Measurements from ENCODE around the gene SFTPB.
A peak's percentile ranks its signal among the peaks of the same experiment; 100 is the strongest.
"Not testable (repeated sequence)": the region's sequence is repeated elsewhere in the genome, so short reads cannot be mapped to it uniquely, and the experiment has no call there.

Gene SFTPB

DNA sequence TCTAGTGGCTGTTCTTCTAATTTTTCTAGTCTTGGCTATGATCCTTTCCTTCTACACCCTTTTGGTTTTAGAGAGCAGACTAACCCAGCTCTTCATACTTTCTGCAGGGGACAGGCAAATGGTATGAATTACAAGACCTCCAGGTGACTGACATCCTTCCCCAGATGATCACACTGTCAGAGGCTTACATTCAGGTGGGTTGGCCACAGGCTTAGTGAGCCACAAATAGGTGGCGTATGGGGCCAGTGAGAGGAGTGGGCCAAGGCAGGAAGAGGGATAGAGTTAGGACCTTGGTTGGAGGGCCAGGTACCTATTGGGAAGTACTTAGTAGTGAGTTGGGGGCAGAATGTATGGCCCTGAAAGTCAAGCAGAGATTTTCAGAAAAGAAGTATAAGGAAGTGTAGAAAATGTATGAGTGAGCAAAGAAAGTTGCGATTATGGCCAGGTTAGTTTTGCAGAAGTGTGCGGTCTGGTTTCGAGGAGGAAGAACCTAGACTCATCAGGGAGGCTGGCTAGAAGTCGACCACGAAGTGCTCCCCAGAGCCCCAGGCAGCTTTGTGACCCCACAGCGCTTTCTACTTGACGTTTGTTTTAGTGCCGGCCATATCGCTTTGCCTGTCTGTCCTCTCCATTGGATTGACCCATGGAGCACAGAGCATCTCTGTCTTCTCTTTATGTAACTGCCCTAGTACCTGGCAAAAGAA is 20.0 kb downstream of the SFTPB start:
- no peak for TF ChIP-seq ZNF274 (IDR thresholded peaks at IDR 0.05; ENCODE audit: low read depth, low read length)
- H3K4me3 ChIP-seq (ENCODE audit: low read length) = no peak overlapping the region

DNA sequence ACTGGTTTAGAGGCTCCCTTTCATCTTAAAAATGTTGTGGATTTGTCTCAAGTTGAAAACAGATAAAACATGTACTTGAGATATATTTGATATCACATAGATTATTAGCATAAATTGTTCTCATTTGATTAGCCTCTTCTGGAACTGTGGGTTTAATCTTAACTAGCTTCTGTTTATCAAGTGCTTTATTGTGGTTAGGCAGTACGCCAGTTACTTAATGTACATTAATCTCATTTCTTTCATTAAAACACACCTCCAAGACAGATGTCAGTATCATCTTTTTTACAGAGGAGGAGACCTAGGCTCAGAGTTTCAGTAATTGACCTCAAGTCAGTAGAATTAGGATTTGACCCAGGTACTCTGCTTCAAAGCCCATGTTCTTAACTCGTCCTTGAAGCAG is 21.8 kb downstream of the SFTPB start:
- no peak for TF ChIP-seq ZNF274 (IDR thresholded peaks at IDR 0.05; ENCODE audit: low read depth, low read length)
- H3K4me3 ChIP-seq (ENCODE audit: low read length) = no peak overlapping the region

DNA sequence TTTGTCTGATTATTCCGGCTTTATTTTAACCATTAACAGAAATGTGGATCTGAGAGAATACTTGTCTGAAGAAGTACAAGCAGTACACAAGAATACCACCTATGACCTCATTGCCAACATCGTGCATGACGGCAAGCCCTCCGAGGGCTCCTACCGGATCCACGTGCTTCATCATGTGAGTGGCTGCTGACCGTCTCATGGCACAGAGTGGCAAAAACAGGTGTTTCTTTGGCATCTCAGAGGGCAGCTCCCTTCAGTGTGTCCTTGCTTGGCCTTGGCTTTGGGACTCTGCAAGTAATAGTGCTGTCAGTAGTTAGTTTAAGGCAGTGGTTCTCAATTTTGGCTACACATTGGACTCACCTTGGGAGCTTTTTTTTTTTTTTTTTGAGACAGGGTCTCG is 23.1 kb downstream of the SFTPB start:
- no peak for TF ChIP-seq ZNF274 (IDR thresholded peaks at IDR 0.05; ENCODE audit: low read depth, low read length)
- no peak overlapping the region for H3K4me3 ChIP-seq (ENCODE audit: low read length)

DNA sequence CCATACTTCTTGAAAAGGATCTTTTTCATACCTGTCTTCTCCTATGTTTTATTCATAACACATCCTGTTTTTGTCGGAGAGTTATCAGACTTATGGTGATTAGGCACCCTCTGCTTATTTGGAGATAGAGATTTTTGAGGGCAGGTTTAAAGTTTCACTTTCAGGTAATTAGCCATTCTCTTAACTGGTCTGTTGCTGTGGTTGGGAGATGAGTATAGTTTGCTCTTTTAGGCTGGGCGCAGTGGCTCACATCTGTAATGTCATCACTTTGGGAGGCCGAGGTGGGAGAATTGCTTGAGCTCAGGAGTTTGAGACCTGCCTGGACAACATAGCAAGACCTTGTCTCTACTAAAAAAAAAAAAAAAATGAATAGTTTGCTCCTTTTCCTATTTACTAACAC is 25.3 kb downstream of the SFTPB start:
- no peak for TF ChIP-seq ZNF274 (IDR thresholded peaks at IDR 0.05; ENCODE audit: low read depth, low read length)

DNA sequence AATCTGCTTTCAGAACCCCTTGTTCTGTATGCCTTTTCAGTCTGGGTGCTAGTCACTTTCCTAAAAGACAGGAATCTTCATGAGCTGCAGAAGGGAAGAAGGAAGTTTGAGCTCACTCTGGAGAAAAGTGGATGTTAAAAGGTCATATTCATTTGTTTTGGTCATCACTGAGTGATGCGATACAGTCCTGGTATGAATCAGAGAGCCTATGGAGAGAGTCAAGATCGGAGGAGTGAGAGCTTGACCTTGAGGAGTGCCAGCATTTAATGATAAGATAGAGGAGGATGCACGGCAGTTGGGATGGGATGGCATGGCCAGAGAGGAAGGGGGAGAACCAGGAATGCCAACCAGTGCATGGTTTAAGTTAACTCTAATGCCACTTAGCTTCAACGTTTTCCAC is 32.4 kb downstream of the SFTPB start:
- no peak overlapping the region for H3K4me3 ChIP-seq (ENCODE audit: low read length)
- no peak for TF ChIP-seq ZNF274 (IDR thresholded peaks at IDR 0.05; ENCODE audit: low read depth, low read length)

More for the DNA sequence above, 25.3 kb downstream of the SFTPB start:
- H3K4me3 ChIP-seq (ENCODE audit: low read length) = no peak overlapping the region

DNA sequence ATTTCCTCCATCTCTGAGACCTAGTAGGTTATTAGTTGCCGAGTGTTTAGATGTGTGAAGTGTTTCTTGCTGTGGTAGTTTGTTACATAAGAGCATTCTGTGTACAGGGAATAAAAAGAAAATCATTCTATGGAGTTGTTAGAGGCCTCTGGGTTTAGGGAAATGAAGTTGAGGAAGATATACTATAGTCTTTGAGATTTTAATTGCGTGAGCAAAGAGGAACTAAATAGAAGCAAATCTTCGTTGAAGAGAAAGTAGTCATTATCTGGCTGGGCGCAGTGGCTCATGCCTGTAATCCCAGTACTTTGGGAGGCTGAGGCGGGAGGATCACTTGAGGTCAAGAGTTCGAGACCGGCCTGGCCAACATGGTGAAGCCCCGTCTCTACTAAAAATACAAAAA is 33.0 kb downstream of the SFTPB start:
- TF ChIP-seq ZNF274 (IDR thresholded peaks at IDR 0.05; ENCODE audit: low read depth, low read length) = no peak
- H3K4me3 ChIP-seq (ENCODE audit: low read length) = no peak overlapping the region

DNA sequence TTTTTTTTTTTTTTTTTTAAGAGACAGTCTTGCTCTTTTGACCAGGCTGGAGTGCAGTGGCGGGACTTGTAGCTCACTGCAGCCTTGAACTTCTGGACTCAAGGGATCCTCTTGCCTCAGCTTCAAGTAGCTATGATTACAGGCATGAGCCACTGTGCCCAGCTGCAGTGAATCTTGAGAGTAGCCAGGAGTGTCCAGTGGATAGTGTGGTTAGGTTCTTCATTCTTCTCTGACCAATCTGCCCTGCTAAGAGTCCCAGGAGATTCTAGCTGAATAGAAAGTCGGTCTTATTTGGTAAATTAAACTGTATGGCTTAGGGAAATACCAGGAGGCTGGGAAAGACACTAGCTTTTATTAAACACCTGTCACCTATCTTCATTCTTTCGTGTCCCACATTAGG is 36.7 kb downstream of the SFTPB start:
- H3K4me3 ChIP-seq (ENCODE audit: low read length) = no peak overlapping the region
- no peak for TF ChIP-seq ZNF274 (IDR thresholded peaks at IDR 0.05; ENCODE audit: low read depth, low read length)

DNA sequence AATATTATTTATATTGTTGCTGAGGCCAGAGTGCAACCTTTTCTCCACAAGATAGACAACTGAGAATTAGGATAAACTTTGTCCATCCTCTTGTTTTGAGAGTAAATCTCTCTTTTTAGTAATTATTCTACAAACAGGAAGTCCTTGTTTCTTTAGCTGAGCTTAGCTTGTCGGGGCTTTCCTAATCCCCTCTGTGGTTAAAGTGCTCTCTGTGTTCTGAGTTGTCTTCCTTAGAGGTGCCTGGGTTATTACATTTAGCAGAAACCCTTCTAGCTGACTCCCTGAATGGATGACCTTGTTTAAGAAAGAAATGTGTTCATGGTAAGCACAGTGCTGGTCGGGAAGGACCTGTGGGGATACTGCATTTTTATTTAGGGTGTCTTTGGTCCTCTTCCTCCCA is 39.3 kb downstream of the SFTPB start:
- TF ChIP-seq ZNF274 (IDR thresholded peaks at IDR 0.05; ENCODE audit: low read depth, low read length) = no peak
- H3K4me3 ChIP-seq (ENCODE audit: low read length) = no peak overlapping the region

DNA sequence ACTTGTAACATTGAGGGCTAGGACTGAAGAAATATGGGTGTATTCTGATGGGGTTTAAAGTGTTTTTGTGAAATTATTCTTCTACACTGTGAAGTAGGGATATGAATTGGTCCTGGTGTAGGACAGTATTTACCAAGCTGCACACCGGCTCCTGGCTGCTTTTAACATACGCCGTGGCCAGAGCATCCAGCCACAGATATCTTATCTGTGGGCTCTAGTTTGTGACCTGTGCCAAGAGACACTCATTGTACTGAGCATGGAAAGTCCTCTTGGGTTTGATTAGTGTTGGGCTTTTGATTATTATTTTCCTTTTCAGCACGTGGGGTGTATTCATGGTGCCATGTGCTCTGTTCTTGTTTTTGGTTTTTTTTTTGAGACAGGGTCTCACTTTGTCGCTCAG is 44.0 kb downstream of the SFTPB start:
- no peak for TF ChIP-seq ZNF274 (IDR thresholded peaks at IDR 0.05; ENCODE audit: low read depth, low read length)
- no peak overlapping the region for H3K4me3 ChIP-seq (ENCODE audit: low read length)

DNA sequence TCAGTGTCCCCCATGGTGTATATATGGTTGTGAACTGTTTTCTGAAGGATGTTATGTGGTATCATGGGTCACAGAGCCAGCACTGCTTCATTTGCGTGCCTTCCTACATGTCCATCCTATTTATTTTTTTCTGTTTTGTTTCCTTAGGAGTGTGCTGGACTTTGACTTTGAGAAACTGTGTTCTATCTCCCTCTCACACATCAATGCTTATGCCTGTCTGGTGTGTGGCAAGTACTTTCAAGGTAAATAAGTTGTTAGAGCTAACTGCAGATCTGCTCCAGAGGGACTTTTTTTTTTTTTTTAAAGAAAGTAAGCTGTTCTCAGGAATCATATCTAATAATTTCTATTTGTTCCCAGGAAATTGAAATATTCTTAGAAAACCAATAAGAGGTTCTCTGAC is 46.7 kb downstream of the SFTPB start:
- TF ChIP-seq ZNF274 (IDR thresholded peaks at IDR 0.05; ENCODE audit: low read depth, low read length) = no peak
- H3K4me3 ChIP-seq (ENCODE audit: low read length) = no peak overlapping the region

DNA sequence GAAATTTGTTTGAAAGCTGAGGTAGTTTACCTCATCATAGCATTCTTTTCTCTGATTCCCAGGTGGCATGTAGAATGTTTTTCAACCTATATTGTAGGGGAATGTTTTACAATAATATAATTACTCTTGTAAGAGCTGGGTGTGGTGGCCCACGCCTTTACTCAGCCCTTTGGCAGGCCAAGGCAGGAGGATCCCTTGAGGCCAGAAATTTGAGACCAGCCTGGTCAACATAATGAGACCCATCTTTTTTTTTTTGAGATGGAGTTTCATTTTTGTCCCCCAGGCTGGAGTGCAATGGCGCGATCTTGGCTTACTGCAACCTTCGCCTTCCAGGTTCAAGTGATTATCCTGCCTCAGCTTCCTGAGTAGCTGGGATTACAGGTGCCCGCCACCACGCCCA is 48.4 kb downstream of the SFTPB start:
- no peak overlapping the region for H3K4me3 ChIP-seq (ENCODE audit: low read length)
- TF ChIP-seq ZNF274 (IDR thresholded peaks at IDR 0.05; ENCODE audit: low read depth, low read length) = no peak

DNA sequence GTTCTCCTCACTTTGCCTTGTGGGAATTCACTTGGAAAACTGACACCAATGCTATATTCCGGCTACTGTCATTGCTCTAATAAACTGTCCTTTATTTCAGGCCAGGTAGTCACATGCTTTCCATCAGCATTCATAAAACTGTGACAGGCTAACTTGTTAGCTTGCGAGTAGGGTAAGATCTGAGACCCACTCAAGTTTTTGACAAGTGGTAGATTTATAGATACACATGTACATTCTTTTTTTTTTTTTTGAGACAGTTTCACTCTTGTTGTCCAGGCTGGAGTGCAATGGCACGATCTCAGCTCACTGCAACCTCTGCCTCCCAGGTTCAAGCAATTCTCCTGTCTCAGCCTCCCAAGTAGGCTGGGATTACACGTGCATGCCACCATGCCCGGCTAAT is 50.3 kb downstream of the SFTPB start:
- H3K4me3 ChIP-seq (ENCODE audit: low read length) = peak overlapping the region; percentile 97; the same call in 1 of the 2 replicates

DNA sequence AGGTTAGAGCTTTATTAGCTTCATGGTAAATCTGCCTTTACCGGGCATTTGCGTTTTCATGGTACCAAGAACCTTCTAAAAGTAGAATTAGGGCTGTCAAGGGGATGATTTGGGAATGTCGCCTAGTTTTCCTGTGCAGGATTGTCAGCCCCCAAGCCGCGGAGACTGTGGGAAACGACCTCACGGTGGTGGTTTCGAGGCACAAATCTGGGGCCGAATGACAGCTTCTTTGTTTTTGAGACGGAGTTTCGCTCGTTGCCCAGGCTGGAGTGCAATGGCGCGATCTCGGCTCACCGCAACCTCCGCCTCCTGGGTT is 52.6 kb downstream of the SFTPB start:
- H3K4me3 ChIP-seq (ENCODE audit: low read length) = no peak overlapping the region
- no peak for TF ChIP-seq ZNF274 (IDR thresholded peaks at IDR 0.05; ENCODE audit: low read depth, low read length)

DNA sequence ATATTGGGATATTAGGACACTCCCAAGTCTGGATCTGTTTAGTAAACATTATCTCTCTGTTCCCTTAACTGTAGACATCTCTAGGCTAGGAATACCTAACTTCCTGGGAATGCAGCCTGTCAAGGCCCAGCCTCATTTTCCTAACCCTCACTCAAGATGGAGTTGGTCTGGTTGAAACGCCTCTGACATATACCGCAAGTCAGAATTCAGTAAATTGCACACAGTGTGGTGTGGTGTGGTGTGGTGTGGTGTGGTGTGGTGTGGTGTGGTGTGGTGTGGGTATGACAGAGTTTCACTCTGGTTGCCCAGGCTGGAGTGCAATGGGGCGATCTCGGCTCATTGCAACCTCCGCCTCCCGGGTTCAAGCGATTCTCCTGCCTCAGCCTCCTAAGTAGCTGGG is 53.2 kb downstream of the SFTPB start:
- not testable (repeated sequence) for H3K4me3 ChIP-seq (ENCODE audit: low read length)

DNA sequence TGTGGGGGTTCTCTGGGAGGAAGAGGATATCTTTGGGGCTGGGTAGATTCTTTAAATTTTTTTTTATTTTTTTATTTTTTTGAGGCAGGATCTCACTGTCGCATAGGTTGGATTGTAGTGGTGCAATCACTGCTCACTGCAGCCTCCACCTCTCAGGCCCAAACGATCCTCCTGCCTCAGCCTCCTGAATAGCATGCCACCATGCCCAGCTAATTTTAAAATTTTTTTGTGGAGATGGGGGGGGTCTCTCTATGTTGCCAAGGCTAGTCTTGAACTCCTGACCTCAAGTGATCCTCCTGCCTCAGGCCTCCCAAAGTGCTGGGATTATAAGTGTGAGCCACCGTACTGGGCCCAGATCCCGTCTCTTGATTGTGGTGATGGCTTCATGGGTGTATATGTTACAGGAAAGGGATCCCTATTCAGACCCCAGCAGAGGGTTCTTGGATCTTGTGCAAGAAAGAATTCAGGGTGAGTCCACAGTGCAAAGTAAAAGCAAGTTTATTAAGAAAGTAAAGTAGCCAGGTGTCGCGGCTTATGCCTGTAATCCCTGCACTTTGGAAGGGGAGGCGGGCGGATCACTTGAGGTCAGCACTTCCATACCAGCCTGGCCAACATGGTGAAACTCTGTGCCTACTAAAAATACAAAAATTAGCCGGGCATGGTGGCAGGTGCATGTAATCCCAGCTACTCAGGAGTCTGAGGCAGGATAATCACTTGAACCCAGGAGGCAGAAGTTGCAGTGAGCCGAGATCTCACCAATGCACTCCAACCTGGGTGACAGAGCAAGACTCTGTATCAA is 54.1 kb downstream of the SFTPB start:
- no peak overlapping the region for H3K4me3 ChIP-seq (ENCODE audit: low read length)
- no peak for TF ChIP-seq ZNF274 (IDR thresholded peaks at IDR 0.05; ENCODE audit: low read depth, low read length)

Measured in GM08714 (cell line).